Coronary artery (tissue), 2 donors: ENCODE measurements around the gene KRTAP7-1.

Experiments used
- DNase-seq: peaks from one replicate; pipeline ENCODE4 v3.0.0-alpha.2; 2017; ENCODE audit warnings: low spot score
- H3K27ac ChIP-seq, 2 donors: fragments of 200-600 bp; sonication (generic); one replicate each; pipeline ENCODE4 v1.5.1; 2016 to 2019
- H3K4me3 ChIP-seq: fragments of 200-600 bp; sonication (generic); 2 replicates; pipeline ENCODE4 v1.5.1; 2016; ENCODE audit warnings: mild to moderate bottlenecking, moderate library complexity
- TF ChIP-seq, protein P1 (sequence below): fragments of 200-600 bp; sonication (generic); IDR thresholded peaks from one replicate; pipeline ENCODE4 v1.5.1; 2019; ENCODE audit warnings: antibody characterized with exemption

KRTAP7-1 gene, protein sequence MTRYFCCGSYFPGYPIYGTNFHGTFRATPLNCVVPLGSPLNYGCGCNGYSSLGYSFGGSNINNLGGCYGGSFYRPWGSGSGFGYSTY

DNA sequence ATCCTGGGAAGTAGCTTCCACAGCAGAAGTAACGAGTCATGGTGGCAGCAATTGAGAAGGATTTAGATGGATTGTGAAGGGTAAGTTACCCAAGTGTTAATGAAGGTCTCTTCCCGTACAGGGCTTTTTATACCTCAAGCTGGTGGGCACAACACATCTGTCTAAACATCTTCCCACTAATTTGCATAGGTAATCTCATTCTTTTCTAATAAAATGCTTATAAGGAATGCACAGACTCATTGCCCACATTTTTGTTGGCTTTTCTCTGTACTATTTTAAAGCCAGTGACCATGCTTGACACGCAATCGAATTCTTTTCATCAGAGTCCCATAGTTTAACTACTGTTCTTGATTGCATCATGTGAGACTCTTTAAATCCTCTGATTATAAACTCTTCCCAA is at the start of gene KRTAP7-1:
Gene KRTAP7-1, minus strand, starts transcription at position 101 of the 400 bp plus-strand sequence. Its CDS starts 61 bp downstream, at position 40.
- H3K4me3 ChIP-seq = no peak within 1 kb of the TSS
- no peak for DNase-seq
- TF ChIP-seq, protein P1, sequence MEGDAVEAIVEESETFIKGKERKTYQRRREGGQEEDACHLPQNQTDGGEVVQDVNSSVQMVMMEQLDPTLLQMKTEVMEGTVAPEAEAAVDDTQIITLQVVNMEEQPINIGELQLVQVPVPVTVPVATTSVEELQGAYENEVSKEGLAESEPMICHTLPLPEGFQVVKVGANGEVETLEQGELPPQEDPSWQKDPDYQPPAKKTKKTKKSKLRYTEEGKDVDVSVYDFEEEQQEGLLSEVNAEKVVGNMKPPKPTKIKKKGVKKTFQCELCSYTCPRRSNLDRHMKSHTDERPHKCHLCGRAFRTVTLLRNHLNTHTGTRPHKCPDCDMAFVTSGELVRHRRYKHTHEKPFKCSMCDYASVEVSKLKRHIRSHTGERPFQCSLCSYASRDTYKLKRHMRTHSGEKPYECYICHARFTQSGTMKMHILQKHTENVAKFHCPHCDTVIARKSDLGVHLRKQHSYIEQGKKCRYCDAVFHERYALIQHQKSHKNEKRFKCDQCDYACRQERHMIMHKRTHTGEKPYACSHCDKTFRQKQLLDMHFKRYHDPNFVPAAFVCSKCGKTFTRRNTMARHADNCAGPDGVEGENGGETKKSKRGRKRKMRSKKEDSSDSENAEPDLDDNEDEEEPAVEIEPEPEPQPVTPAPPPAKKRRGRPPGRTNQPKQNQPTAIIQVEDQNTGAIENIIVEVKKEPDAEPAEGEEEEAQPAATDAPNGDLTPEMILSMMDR = no peak
- H3K27ac ChIP-seq = no peak within 1 kb of the TSS

DNA sequence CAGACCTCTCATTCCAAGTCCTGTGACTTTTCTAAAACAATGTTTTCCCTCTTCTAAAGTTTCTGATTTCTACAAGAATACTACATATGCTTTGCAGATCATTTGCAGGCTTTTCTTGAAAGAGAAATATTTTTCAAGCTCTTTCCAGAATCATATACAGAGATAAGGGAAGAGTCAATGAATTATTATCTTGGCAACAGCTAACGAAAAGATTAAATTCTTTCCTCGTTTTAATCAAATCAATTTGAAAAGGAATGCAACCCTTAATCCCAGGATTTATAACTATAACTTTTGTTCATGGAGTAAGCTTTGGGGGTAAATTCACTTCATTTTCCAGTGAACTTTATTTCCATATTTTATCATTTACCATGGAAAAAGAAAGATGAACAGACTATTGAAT is 45.0 kb upstream of the KRTAP7-1 start:
- no peak for DNase-seq

DNA sequence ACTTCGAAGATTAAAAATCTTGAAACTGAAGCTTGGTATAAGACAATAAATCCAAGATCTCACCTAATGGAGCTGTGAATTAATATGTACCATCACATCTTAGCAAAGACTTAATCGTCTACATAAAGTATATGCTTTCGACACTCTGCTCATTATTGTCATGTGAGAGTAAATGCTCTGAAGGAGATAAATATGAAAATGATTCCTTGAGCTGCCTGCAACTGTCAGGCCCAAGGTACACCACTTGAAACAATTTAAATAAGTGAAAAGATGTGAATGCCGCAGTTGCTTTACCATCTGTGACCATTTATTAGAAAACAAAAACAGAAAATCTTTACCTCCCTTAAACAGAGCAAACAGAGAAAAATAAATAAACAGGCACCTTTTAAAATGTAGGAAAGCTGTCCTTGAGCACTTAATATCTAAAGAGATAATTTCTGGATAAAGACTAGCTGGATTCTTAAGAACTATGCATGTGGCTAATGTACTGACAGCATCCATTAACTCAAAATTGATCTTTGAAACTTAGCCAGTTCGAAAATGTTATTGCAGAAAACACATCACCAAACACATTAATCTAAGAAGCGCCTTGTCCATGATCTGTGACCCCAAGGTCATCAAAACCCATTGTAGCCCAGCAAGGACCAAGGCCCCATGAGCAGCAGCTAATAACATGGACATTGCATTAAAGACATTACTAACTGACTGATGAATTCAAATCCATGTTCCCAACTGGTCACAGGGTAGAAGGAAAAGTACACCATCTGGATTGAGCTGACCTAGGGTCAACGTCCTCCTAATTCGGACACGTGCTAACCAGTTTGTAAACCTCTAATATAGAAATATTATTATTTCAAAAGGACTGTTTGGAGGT is 18.3 kb upstream of the KRTAP7-1 start:
- no peak overlapping the region for H3K4me3 ChIP-seq
- no peak for DNase-seq
- TF ChIP-seq, protein P1 = no peak
- no peak overlapping the region for H3K27ac ChIP-seq

More for the DNA sequence above, 45.0 kb upstream of the KRTAP7-1 start:
- Histone ChIP-seq H3K4me3 (no peak overlapping the region), H3K27ac (no peak overlapping the region)
- TF ChIP-seq, protein P1 = no peak

DNA sequence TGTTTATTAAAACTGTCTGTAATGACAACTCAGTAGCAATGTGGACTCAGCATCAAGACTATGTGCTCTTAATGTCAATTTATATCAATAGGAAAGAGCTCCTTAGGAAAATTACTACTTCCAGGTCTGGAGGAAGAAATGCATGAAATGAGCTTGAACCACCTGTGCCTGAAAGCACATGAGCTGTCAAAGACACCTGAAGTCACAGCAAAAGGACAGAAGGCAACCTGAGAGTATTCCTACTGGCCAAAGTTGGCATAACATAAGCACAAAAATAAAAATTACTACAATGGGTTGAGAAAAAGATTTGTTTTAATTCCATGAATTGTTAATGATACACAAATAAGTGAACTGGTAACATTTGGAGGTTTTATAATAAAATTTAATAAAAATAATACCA is 13.4 kb upstream of the KRTAP7-1 start:
- Histone ChIP-seq H3K27ac (no peak overlapping the region), H3K4me3 (no peak overlapping the region)
- no peak for DNase-seq
- TF ChIP-seq, protein P1 = no peak

DNA sequence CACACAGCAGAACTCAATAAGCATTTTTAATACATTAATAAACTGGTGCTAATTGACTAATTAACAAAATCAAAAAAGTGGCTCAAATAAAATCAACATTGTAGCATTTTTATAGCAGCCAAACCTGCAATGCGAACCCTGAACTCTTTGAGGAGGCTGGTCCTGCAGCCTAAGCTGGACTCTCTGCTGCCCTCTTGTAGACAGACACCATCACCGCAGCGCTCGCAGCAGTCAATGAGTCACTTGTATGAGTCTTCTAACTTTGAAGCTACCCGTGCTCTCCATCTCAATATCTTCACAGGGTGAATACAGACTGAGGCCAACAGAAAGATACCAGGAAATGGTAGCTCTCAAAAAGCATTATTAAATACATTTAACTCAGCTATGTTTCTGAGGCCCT is 9.7 kb upstream of the KRTAP7-1 start:
- Histone ChIP-seq H3K4me3 (no peak overlapping the region), H3K27ac (no peak overlapping the region)
- DNase-seq = no peak
- TF ChIP-seq, protein P1 = no peak

DNA sequence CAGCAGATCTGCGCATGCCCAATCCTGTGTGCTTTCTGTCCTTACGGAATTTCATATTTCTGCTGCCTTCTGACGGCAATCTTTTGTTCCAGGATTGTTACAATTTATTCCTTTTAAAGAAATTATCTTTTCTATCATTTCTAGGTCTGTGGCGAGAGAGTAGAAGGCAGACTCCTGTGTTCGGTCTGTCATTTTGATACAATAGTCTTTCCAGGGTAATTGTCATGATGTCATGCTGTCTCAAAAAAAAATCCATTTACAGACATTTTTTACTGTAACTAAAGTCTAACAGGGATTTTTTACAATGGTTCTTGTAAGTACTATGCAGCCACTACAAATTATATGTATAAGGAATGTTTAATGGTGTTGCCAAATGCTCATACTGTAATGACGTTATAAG is 9.0 kb upstream of the KRTAP7-1 start:
- TF ChIP-seq, protein P1 = no peak
- no peak overlapping the region for H3K27ac ChIP-seq
- H3K4me3 ChIP-seq = no peak overlapping the region
- no peak for DNase-seq
